HG03039 (cell line): ENCODE measurements around the gene PRRT1B.
"Not testable (repeated sequence)": the region's sequence is repeated elsewhere in the genome, so short reads cannot be mapped to it uniquely, and the experiment has no call there.

ENCODE experiments used
- ATAC-seq: cut with Tn5 transposase; IDR thresholded peaks from one replicate; pipeline ENCODE4 v1.9.1; 2021; ENCODE audit warnings: mild to moderate bottlenecking, moderate library complexity; ENCODE audit not compliant: unreplicated experiment

Gene PRRT1B

GRCh38 chr9:131545003-131545785 lies at the start of gene PRRT1B:
Gene PRRT1B, plus strand, starts transcription at chr9:131545523. Its CDS starts 93 bp downstream, at chr9:131545616.
- ATAC-seq: no peak

- no peak for ATAC-seq
Measured at GRCh38 chr9:131495785-131496184, 49.5 kb upstream of the PRRT1B start.

GRCh38 chr9:131496844-131497405 lies 48.4 kb upstream of the PRRT1B start:
- ATAC-seq: no peak

- ATAC-seq: no peak
Measured at GRCh38 chr9:131499254-131499767, 46.0 kb upstream of the PRRT1B start.

- no peak for ATAC-seq
Measured at GRCh38 chr9:131500377-131500776, 44.9 kb upstream of the PRRT1B start.

GRCh38 chr9:131500939-131501541 lies 44.3 kb upstream of the PRRT1B start:
- ATAC-seq: no peak

- ATAC-seq: peak; percentile 85
Measured at GRCh38 chr9:131502781-131503625, 42.3 kb upstream of the PRRT1B start, which contains the start of gene POMT1. Gene POMT1, plus strand, starts transcription at chr9:131502918. Its CDS starts 1,301 bp downstream, at chr9:131504219.

- no peak for ATAC-seq
Measured at GRCh38 chr9:131503626-131504465, 41.5 kb upstream of the PRRT1B start.

GRCh38 chr9:131505012-131505411 lies 40.3 kb upstream of the PRRT1B start:
- ATAC-seq: no peak

GRCh38 chr9:131511416-131511815 lies 33.9 kb upstream of the PRRT1B start:
- ATAC-seq: no peak

- ATAC-seq: no peak
Measured at GRCh38 chr9:131511880-131512279, 33.4 kb upstream of the PRRT1B start.

GRCh38 chr9:131513177-131513576 lies 32.1 kb upstream of the PRRT1B start:
- ATAC-seq: no peak

GRCh38 chr9:131515559-131516031 lies 29.7 kb upstream of the PRRT1B start:
- ATAC-seq: not testable (repeated sequence)

- ATAC-seq: no peak
Measured at GRCh38 chr9:131516100-131516499, 29.2 kb upstream of the PRRT1B start.

- no peak for ATAC-seq
Measured at GRCh38 chr9:131516930-131517329, 28.4 kb upstream of the PRRT1B start.

- no peak for ATAC-seq
Measured at GRCh38 chr9:131517761-131518190, 27.5 kb upstream of the PRRT1B start.

GRCh38 chr9:131518553-131518952 lies 26.8 kb upstream of the PRRT1B start:
- ATAC-seq: no peak

GRCh38 chr9:131520503-131520902 lies 24.8 kb upstream of the PRRT1B start:
- no peak for ATAC-seq

GRCh38 chr9:131521203-131521602 lies 24.1 kb upstream of the PRRT1B start:
- ATAC-seq: no peak

GRCh38 chr9:131521822-131522221 lies 23.5 kb upstream of the PRRT1B start:
- ATAC-seq: no peak
